ENCODE data around the gene TBC1D25.

GRCh38 chrX:48579259-48579658, 39.7 kb downstream of the TBC1D25 start:
- TF ChIP-seq CTCF (IDR thresholded peaks at IDR 0.05; ENCODE audit: borderline replicate concordance, extremely low read depth, low read length, poor library complexity, severe bottlenecking) (no peak), EZH2 (IDR thresholded peaks at IDR 0.05; ENCODE audit: borderline replicate concordance, low read depth, low read length, severe bottlenecking) (no peak)
